ENCODE data around the gene PLCD3.

PLCD3 gene

DNA sequence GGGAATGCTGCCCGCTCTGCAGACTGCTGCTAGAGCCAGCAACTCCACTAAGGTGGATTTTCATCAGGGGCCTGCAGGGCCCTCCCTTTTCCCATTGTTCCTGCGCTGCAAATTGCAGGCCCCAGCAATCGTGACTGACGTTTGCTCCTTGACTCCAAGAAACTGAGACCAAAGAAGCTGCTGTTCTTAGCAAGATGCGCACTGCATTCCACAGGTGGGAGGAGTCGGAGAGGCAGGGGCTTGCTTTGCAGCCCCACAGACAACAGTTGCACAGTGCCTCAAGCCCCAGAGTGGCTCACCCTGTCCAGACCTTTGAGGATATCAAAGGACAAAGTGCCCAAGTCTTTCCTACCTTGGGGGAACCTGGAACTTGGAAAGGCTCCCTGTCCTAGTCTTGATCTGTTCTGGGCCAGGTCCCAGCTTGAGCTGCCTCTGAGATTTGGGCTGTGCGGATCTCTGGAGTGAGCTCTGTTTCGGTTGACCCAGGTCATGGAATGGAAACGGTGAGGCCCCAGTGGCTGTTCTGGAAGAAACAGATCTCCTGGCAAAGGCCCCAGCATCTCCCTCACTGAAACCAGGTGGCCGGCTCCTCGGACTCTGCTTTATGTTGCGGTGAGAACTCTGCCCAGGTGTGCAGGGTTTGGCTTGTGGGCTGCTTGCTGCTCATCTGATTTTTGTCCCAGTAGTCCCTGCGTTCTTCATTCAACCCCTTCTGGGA lies 24.9 kb downstream of the PLCD3 start:
- no peak overlapping the region for H3K4me3 ChIP-seq (ENCODE audit: low read depth, low read length)
- in situ Hi-C loops (cut with HindIII; ENCODE audit: low sequenced_read_pairs) = no loop called here
- TF ChIP-seq CTCF (IDR thresholded peaks at IDR 0.05; ENCODE audit: low read depth, low read length, missing control alignments) = no peak

DNA sequence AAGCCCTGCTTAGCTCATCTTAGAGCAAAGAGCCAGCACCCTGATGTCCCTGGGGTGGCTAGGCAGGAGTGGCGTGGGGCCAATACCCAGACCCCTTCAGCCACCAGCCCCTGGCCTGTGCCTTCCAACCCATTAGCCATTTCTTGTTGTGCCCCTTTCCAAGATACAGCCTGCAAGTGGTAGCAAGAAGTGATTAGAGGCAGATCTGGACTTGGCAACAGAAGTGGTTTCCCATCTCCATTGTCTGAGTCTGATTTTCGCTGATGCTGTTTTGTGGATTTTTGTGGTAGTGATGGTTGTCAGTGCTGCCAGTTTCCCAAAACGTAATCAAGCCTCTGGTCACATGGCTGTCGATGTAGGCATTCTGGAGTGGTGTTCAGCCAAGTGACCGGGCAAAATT lies 25.7 kb downstream of the PLCD3 start:
- in situ Hi-C loops (cut with HindIII; ENCODE audit: low sequenced_read_pairs) = no loop called here
- H3K4me3 ChIP-seq (ENCODE audit: low read depth, low read length) = no peak overlapping the region
- no peak for DNase-seq (ENCODE audit: low read depth)

More for the DNA sequence above, 24.9 kb downstream of the PLCD3 start:
- no peak for DNase-seq (ENCODE audit: low read depth)

GRCh38 chr17:45106096-45106495 lies 26.2 kb downstream of the PLCD3 start:
- in situ Hi-C loops (cut with HindIII; ENCODE audit: low sequenced_read_pairs) = no loop called here
- TF ChIP-seq CTCF (IDR thresholded peaks at IDR 0.05; ENCODE audit: low read depth, low read length, missing control alignments) = no peak
- DNase-seq (ENCODE audit: low read depth) = no peak
- H3K4me3 ChIP-seq (ENCODE audit: low read depth, low read length) = no peak overlapping the region

More for the DNA sequence above, 25.7 kb downstream of the PLCD3 start:
- no peak for TF ChIP-seq CTCF (IDR thresholded peaks at IDR 0.05; ENCODE audit: low read depth, low read length, missing control alignments)

DNA sequence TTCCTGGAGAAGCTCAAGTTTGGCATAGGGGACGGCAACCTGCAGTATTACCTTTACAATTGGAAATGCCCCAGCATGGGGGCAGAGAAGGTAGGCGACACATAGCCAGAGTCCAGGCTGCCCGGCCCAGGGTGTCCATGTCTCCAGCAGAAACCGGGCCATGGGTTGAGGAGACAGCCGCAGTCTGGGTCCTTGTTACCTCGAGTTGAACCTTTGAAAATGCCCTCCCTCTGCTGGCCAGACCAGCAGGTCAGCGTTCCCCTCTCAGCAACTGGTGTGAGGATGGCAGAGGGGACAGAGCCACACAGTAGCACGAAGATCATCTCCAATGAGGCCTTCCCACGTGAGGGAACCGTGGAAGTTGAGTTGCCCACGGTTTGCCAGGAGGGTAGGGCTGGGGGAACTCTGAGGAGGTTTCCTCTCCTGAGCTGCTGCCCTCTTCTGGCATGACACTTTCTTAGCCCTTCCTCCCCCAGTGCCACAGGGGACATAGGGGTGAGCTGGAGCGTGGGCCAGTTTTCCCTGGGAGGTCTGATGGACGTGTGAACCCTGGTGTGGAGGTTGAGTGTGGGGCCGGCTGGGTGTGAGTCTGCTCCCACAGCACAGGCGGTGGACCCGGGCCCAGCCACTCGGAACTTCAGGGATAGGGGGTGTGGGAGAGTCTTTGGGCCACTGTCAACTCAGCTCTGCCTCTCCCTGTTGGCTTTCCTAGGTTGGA lies 27.2 kb downstream of the PLCD3 start:
- H3K4me3 ChIP-seq (ENCODE audit: low read depth, low read length) = no peak overlapping the region
- in situ Hi-C loops (cut with HindIII; ENCODE audit: low sequenced_read_pairs) = no loop called here
- no peak for TF ChIP-seq CTCF (IDR thresholded peaks at IDR 0.05; ENCODE audit: low read depth, low read length, missing control alignments)
- DNase-seq (ENCODE audit: low read depth) = no peak

GRCh38 chr17:45104497-45104896 lies 27.8 kb downstream of the PLCD3 start:
- no peak for TF ChIP-seq CTCF (IDR thresholded peaks at IDR 0.05; ENCODE audit: low read depth, low read length, missing control alignments)
- no peak for DNase-seq (ENCODE audit: low read depth)
- in situ Hi-C loops (cut with HindIII; ENCODE audit: low sequenced_read_pairs) = no loop called here
- no peak overlapping the region for H3K4me3 ChIP-seq (ENCODE audit: low read depth, low read length)

DNA sequence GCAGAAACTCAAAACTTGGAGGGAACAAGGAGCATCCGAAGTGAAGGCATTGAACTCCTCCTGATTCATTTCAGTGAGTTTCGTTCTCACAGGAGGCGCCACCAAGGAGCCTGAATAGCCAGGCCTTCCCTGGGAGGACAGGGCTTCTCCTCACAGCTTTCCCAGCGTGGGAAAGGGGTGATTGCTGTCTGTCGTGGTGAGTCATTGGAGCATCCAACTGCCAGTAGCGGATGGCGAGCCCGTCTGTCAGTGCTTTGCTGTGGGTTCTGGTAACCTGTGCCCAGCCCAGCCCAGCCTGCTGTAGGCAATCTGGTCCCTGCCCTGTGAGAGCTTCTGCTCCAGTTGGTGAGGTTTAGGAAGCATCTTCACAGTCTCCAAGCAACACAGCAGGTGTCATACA lies 28.3 kb downstream of the PLCD3 start:
- no peak for TF ChIP-seq CTCF (IDR thresholded peaks at IDR 0.05; ENCODE audit: low read depth, low read length, missing control alignments)
- in situ Hi-C loops (cut with HindIII; ENCODE audit: low sequenced_read_pairs) = no loop called here
- H3K4me3 ChIP-seq (ENCODE audit: low read depth, low read length) = no peak overlapping the region
- no peak for DNase-seq (ENCODE audit: low read depth)
